GM19372 (cell line): ENCODE results near the gene TUBGCP5.

Experiments used
- ATAC-seq: cut with Tn5 transposase; IDR thresholded peaks from one replicate; pipeline ENCODE4 v1.9.1; 2021; ENCODE audit warnings: mild to moderate bottlenecking, low read depth, moderate library complexity; ENCODE audit not compliant: unreplicated experiment

Gene TUBGCP5

GRCh38 chr15:22979238-22980188 lies 59.9 kb downstream of the TUBGCP5 start:
- peak; percentile 62 for ATAC-seq

GRCh38 chr15:22978691-22979237 lies 60.6 kb downstream of the TUBGCP5 start:
- ATAC-seq = peak; percentile 43

GRCh38 chr15:22974745-22975144 lies 64.6 kb downstream of the TUBGCP5 start:
- ATAC-seq = no peak

GRCh38 chr15:22973987-22974386 lies 65.4 kb downstream of the TUBGCP5 start:
- no peak for ATAC-seq

GRCh38 chr15:22973286-22973685 lies 66.1 kb downstream of the TUBGCP5 start:
- no peak for ATAC-seq

- no peak for ATAC-seq
These were observed 69.9 kb downstream of the TUBGCP5 start for GRCh38 chr15:22969489-22969888.

GRCh38 chr15:22968366-22968765 lies 71.0 kb downstream of the TUBGCP5 start:
- no peak for ATAC-seq

- no peak for ATAC-seq
These were observed 72.1 kb downstream of the TUBGCP5 start for GRCh38 chr15:22967084-22967770.

- ATAC-seq = no peak
These were observed 72.9 kb downstream of the TUBGCP5 start for GRCh38 chr15:22966321-22967083.

GRCh38 chr15:22963641-22964040 lies 75.7 kb downstream of the TUBGCP5 start:
- no peak for ATAC-seq

GRCh38 chr15:22962611-22963010 lies 76.8 kb downstream of the TUBGCP5 start:
- no peak for ATAC-seq

GRCh38 chr15:22961762-22962161 lies 77.6 kb downstream of the TUBGCP5 start:
- ATAC-seq = no peak

- ATAC-seq = no peak
These were observed 78.8 kb downstream of the TUBGCP5 start for GRCh38 chr15:22960556-22960955.

- no peak for ATAC-seq
These were observed 79.2 kb downstream of the TUBGCP5 start for GRCh38 chr15:22960126-22960525.

- ATAC-seq = no peak
These were observed 79.9 kb downstream of the TUBGCP5 start for GRCh38 chr15:22959321-22960101.

GRCh38 chr15:22958487-22959280 lies 80.7 kb downstream of the TUBGCP5 start:
- no peak for ATAC-seq

- ATAC-seq = no peak
These were observed 82.5 kb downstream of the TUBGCP5 start for GRCh38 chr15:22956978-22957260.

- no peak for ATAC-seq
These were observed 83.0 kb downstream of the TUBGCP5 start for GRCh38 chr15:22956257-22956977.
